ENCODE measurements around the gene DDX27. TPM values are rescaled to one million over a fixed set of nuclear protein-coding genes. Genes with fewer than 3 reads are reported as not detected.

DDX27 gene
- total RNA-seq, 1 experiment from 2014 or later, result 54.8 TPM

GRCh38 chr20:49283176-49283702, 64.0 kb downstream of the DDX27 start (continued):
- TF ChIP-seq ZNF281 (CRISPR knock-in tag; IDR thresholded peaks at IDR 0.05) (no peak), IRF2 (CRISPR knock-in tag; IDR thresholded peaks at IDR 0.05; ENCODE audit: borderline replicate concordance, low read depth) (no peak), GRHL2 (CRISPR knock-in tag; IDR thresholded peaks at IDR 0.05; ENCODE audit: insufficient replicate concordance, severe bottlenecking) (no peak), FOXK1 (CRISPR knock-in tag; IDR thresholded peaks at IDR 0.05) (no peak), IRF1 (CRISPR knock-in tag; IDR thresholded peaks at IDR 0.05) (no peak), CREB1 (CRISPR knock-in tag; IDR thresholded peaks at IDR 0.05) (no peak), TCF7 (CRISPR knock-in tag; IDR thresholded peaks at IDR 0.05; ENCODE audit: low read depth) (no peak), OVOL2 (CRISPR knock-in tag; IDR thresholded peaks at IDR 0.05; ENCODE audit: borderline replicate concordance) (no peak), GABPB1 (CRISPR knock-in tag; IDR thresholded peaks at IDR 0.05) (no peak), FOXP1 (CRISPR knock-in tag; IDR thresholded peaks at IDR 0.05; ENCODE audit: borderline replicate concordance) (no peak), CTCF (IDR thresholded peaks at IDR 0.05) (no peak), ESRRA (CRISPR knock-in tag; IDR thresholded peaks at IDR 0.05; ENCODE audit: borderline replicate concordance) (no peak), SP1 (CRISPR knock-in tag; conservative IDR thresholded peaks at IDR 0.05) (no peak), ZNF671 (CRISPR knock-in tag; IDR thresholded peaks at IDR 0.05) (peak; percentile 75), TP53 (CRISPR knock-in tag; IDR thresholded peaks at IDR 0.05) (no peak), ZBTB43 (CRISPR knock-in tag; IDR thresholded peaks at IDR 0.05) (no peak), ZBTB21 (CRISPR knock-in tag; IDR thresholded peaks at IDR 0.05; ENCODE audit: borderline replicate concordance) (no peak), NR3C1 (CRISPR knock-in tag; conservative IDR thresholded peaks at IDR 0.05; ENCODE audit: low read depth) (no peak), ETV6 (CRISPR knock-in tag; IDR thresholded peaks at IDR 0.05) (no peak), ZNF512 (CRISPR knock-in tag; IDR thresholded peaks at IDR 0.05; ENCODE audit: borderline replicate concordance) (no peak), EMX1 (CRISPR knock-in tag; IDR thresholded peaks at IDR 0.05) (peak; percentile 86), RORB (CRISPR knock-in tag; IDR thresholded peaks at IDR 0.05) (no peak), NFE2L1 (CRISPR knock-in tag; IDR thresholded peaks at IDR 0.05) (no peak), KAT7 (CRISPR knock-in tag; IDR thresholded peaks at IDR 0.05; ENCODE audit: borderline replicate concordance) (no peak), ATF1 (CRISPR knock-in tag; IDR thresholded peaks at IDR 0.05) (no peak), NR1H2 (CRISPR knock-in tag; IDR thresholded peaks at IDR 0.05) (no peak), PRDM15 (CRISPR knock-in tag; IDR thresholded peaks at IDR 0.05) (no peak), MYBL2 (CRISPR knock-in tag; IDR thresholded peaks at IDR 0.05) (0 out of 2 replicates have a peak, but pooled peaks have one; percentile 7), ZSCAN18 (CRISPR knock-in tag; IDR thresholded peaks at IDR 0.05) (no peak)
